HEK293 (cell line): ENCODE measurements around the gene NRGN.

Experiments
- CTCF ChIA-PET: fragments of 350-600 bp; formaldehyde crosslinking; extraction: SDS; loops from one replicate; lab custom pipeline; 2021; ENCODE audit warnings: antibody characterized with exemption; lab: Yijun Ruan, JAX
- POLR2A ChIA-PET: fragments of 300-600 bp; formaldehyde crosslinking; extraction: SDS; loops from one replicate; lab custom pipeline; 2020; ENCODE audit warnings: antibody characterized with exemption, inconsistent platforms; lab: Yijun Ruan, JAX
- H3K27ac ChIP-seq: fragments of 200-500 bp; sonication (Bioruptor generic); 2 replicates; pipeline ENCODE4 v1.5.1; 2014; ENCODE audit warnings: low read depth, low read length, control low read depth, inconsistent platforms; ENCODE audit errors: extremely low read depth
- H3K36me3 ChIP-seq, 2 experiments: fragments of 200-500 bp in 1 of 2; sonication (Bioruptor generic) in 1 of 2; 1 replicate in 1 of 2; 2 replicates in 1 of 2; pipeline ENCODE4 v1.5.1; 2014 to 2017; ENCODE audit warnings: inconsistent platforms in 2 of 2, low read length in 2 of 2; ENCODE audit not compliant: control insufficient read depth in 2 of 2, insufficient read depth in 1 of 2
- H3K4me1 ChIP-seq: fragments of 200-500 bp; sonication (Bioruptor generic); 2 replicates; pipeline ENCODE4 v1.5.1; 2014; ENCODE audit warnings: mild to moderate bottlenecking, low read length, inconsistent platforms; ENCODE audit not compliant: control insufficient read depth, insufficient read depth
- H3K4me3 ChIP-seq: 2 replicates; pipeline ENCODE4 v1.5.1; 2011; ENCODE audit warnings: low read depth, mild to moderate bottlenecking, control low read depth, low read length, moderate library complexity
- H3K9me3 ChIP-seq: fragments of 200-500 bp; sonication (Bioruptor generic); 2 replicates; pipeline ENCODE4 v1.5.1; 2014; ENCODE audit warnings: low read depth, low read length, inconsistent platforms; ENCODE audit not compliant: control insufficient read depth, insufficient read depth
- BCL11A ChIP-seq: fragments of 450-650 bp; formaldehyde crosslinking; IDR thresholded peaks from 2 replicates; pipeline ENCODE4 v1.5.1; 2016; ENCODE audit warnings: low read depth, missing biosample characterization, missing genetic modification characterization
- GLI2 ChIP-seq: fragments of 450-650 bp; formaldehyde crosslinking; IDR thresholded peaks from 2 replicates; pipeline ENCODE4; 2017; ENCODE audit warnings: missing biosample characterization, missing genetic modification characterization, low read depth, borderline replicate concordance
- GLI4 ChIP-seq: fragments of 450-650 bp; formaldehyde crosslinking; IDR thresholded peaks from 2 replicates; pipeline ENCODE4 v1.5.1; 2016; ENCODE audit warnings: missing biosample characterization, missing genetic modification characterization
- GLIS2 ChIP-seq: fragments of 450-650 bp; formaldehyde crosslinking; IDR thresholded peaks from 2 replicates; pipeline ENCODE4 v1.5.1; 2016; ENCODE audit warnings: missing biosample characterization, missing genetic modification characterization
- KLF7 ChIP-seq: fragments of 450-650 bp; formaldehyde crosslinking; IDR thresholded peaks from 2 replicates; pipeline ENCODE4 v1.5.1; 2016; ENCODE audit warnings: missing biosample characterization, missing genetic modification characterization, borderline replicate concordance
- PATZ1 ChIP-seq: fragments of 450-650 bp; formaldehyde crosslinking; IDR thresholded peaks from 2 replicates; pipeline ENCODE4 v1.5.1; 2016; ENCODE audit warnings: missing biosample characterization, missing genetic modification characterization
- SCRT1 ChIP-seq: fragments of 450-650 bp; formaldehyde crosslinking; IDR thresholded peaks from 2 replicates; pipeline ENCODE4 v1.5.1; 2016; ENCODE audit warnings: missing biosample characterization, missing genetic modification characterization, borderline replicate concordance
- ZBTB20 ChIP-seq: fragments of 450-650 bp; formaldehyde crosslinking; IDR thresholded peaks from 2 replicates; pipeline ENCODE4 v1.5.1; 2016; ENCODE audit warnings: missing biosample characterization, missing genetic modification characterization
- ZFP41 ChIP-seq: fragments of 450-650 bp; formaldehyde crosslinking; IDR thresholded peaks from 2 replicates; pipeline ENCODE4 v1.5.1; 2016; ENCODE audit warnings: missing biosample characterization, missing genetic modification characterization, borderline replicate concordance
- ZFP69B ChIP-seq: fragments of 450-650 bp; formaldehyde crosslinking; IDR thresholded peaks from 2 replicates; pipeline ENCODE4 v1.5.1; 2016; ENCODE audit warnings: missing biosample characterization, missing genetic modification characterization
- ZNF175 ChIP-seq: fragments of 450-650 bp; formaldehyde crosslinking; IDR thresholded peaks from 2 replicates; pipeline ENCODE4 v1.5.1; 2016; ENCODE audit warnings: missing biosample characterization, missing genetic modification characterization
- ZNF214 ChIP-seq: fragments of 450-650 bp; formaldehyde crosslinking; IDR thresholded peaks from 2 replicates; pipeline ENCODE4 v1.5.1; 2017; ENCODE audit warnings: missing biosample characterization, mild to moderate bottlenecking, missing genetic modification characterization, borderline replicate concordance
- ZNF23 ChIP-seq: fragments of 450-650 bp; formaldehyde crosslinking; IDR thresholded peaks from 2 replicates; pipeline ENCODE4 v1.5.1; 2016; ENCODE audit warnings: missing biosample characterization, missing genetic modification characterization, borderline replicate concordance
- ZNF335 ChIP-seq: fragments of 450-650 bp; formaldehyde crosslinking; conservative IDR thresholded peaks from 2 replicates; pipeline ENCODE4 v1.5.1; 2016; ENCODE audit warnings: missing biosample characterization, missing genetic modification characterization
- ZNF341 ChIP-seq: fragments of 450-650 bp; formaldehyde crosslinking; IDR thresholded peaks from 2 replicates; pipeline ENCODE4; 2016; ENCODE audit warnings: low read depth, missing biosample characterization, missing genetic modification characterization
- ZNF350 ChIP-seq: fragments of 450-650 bp; formaldehyde crosslinking; IDR thresholded peaks from 2 replicates; pipeline ENCODE4 v1.5.0; 2017; ENCODE audit warnings: missing biosample characterization, mild to moderate bottlenecking, missing genetic modification characterization
- ZNF473 ChIP-seq: fragments of 450-650 bp; formaldehyde crosslinking; IDR thresholded peaks from 2 replicates; pipeline ENCODE4 v1.5.1; 2017; ENCODE audit warnings: missing biosample characterization, missing genetic modification characterization
- ZNF48 ChIP-seq: fragments of 450-650 bp; formaldehyde crosslinking; IDR thresholded peaks from 2 replicates; pipeline ENCODE4 v1.5.1; 2016; ENCODE audit warnings: missing biosample characterization, missing genetic modification characterization
- ZNF544 ChIP-seq: fragments of 450-650 bp; formaldehyde crosslinking; IDR thresholded peaks from 2 replicates; pipeline ENCODE4 v1.5.0; 2017; ENCODE audit warnings: missing biosample characterization, missing genetic modification characterization
- ZNF561 ChIP-seq: fragments of 450-650 bp; IDR thresholded peaks from 2 replicates; pipeline ENCODE4 v1.5.1; 2018; ENCODE audit warnings: missing biosample characterization, missing genetic modification characterization, borderline replicate concordance
- ZNF610 ChIP-seq: fragments of 450-650 bp; formaldehyde crosslinking; IDR thresholded peaks from 2 replicates; pipeline ENCODE4 v1.5.1; 2016; ENCODE audit warnings: missing biosample characterization, missing genetic modification characterization, borderline replicate concordance
- ZNF629 ChIP-seq: fragments of 450-650 bp; formaldehyde crosslinking; IDR thresholded peaks from 2 replicates; pipeline ENCODE4 v1.5.1; 2017; ENCODE audit warnings: missing biosample characterization, missing genetic modification characterization
- ZNF654 ChIP-seq: fragments of 450-650 bp; formaldehyde crosslinking; IDR thresholded peaks from 2 replicates; pipeline ENCODE4 v1.5.1; 2016; ENCODE audit warnings: low read depth, missing biosample characterization, missing genetic modification characterization
- ZNF660 ChIP-seq: fragments of 450-650 bp; IDR thresholded peaks from 2 replicates; pipeline ENCODE4 v1.5.1; 2018; ENCODE audit warnings: missing biosample characterization, mild to moderate bottlenecking, missing genetic modification characterization
- ZNF776 ChIP-seq: fragments of 450-650 bp; formaldehyde crosslinking; IDR thresholded peaks from 2 replicates; pipeline ENCODE4 v1.5.0; 2017; ENCODE audit warnings: missing biosample characterization, missing genetic modification characterization, borderline replicate concordance
- ZNF777 ChIP-seq: fragments of 450-650 bp; formaldehyde crosslinking; IDR thresholded peaks from 2 replicates; pipeline ENCODE4 v1.5.1; 2017; ENCODE audit warnings: missing biosample characterization, missing genetic modification characterization, borderline replicate concordance
- ZXDB ChIP-seq: fragments of 450-650 bp; formaldehyde crosslinking; IDR thresholded peaks from 2 replicates; pipeline ENCODE4 v1.5.1; 2016; ENCODE audit warnings: missing biosample characterization, missing genetic modification characterization
- TF ChIP-seq, protein P1 (sequence below): fragments of 450-650 bp; formaldehyde crosslinking; IDR thresholded peaks from 2 replicates; pipeline ENCODE4 v1.5.1; 2016; ENCODE audit warnings: missing biosample characterization, missing genetic modification characterization
- TF ChIP-seq, protein P2 (sequence below): fragments of 450-650 bp; IDR thresholded peaks from 2 replicates; pipeline ENCODE4 v1.5.1; 2018; ENCODE audit warnings: missing biosample characterization, missing genetic modification characterization
- TF ChIP-seq, protein P3 (sequence below): fragments of 450-650 bp; formaldehyde crosslinking; IDR thresholded peaks from 2 replicates; pipeline ENCODE4 v1.5.1; 2016; ENCODE audit warnings: missing biosample characterization, missing genetic modification characterization

Gene NRGN

GRCh38 chr11:124740277-124740882, 638 bp downstream of the NRGN start:
- Histone ChIP-seq H3K27ac (no peak overlapping the region), H3K9me3 (no peaks in the 10 kb centered on the region), H3K36me3 (no peaks in the 10 kb centered on the region), H3K4me1 (no peaks in the 10 kb centered on the region; the same call in 1 of the 2 replicates), H3K4me3 (peak overlapping the region; percentile 59)
- CTCF ChIA-PET = interaction anchor here (0.5 to 1.4 kb wide), 10 partner anchors 8 to 1059 kb away, joined by 3 to 4 read pairs (median 3); no protein-coding TSS in a partner anchor
- POLR2A ChIA-PET = interaction anchor here (0.8 to 1.4 kb wide), 8 partner anchors 12 to 118 kb away, joined by 3 to 9 read pairs (median 4); partner anchors contain the start of genes MSANTD2, SIAE, SPA17 and TBRG1
- TF ChIP-seq KLF7 (no peak), PATZ1 (tag by site-specific recombination) (peak; percentile 28), ZNF544 (tag by site-specific recombination) (no peak), ZNF214 (no peak), ZNF776 (tag by site-specific recombination) (no peak), ZXDB (tag by site-specific recombination) (no peak), ZNF23 (no peak), ZNF777 (no peak), ZNF473 (no peak), ZBTB20 (tag by site-specific recombination) (no peak), ZNF48 (no peak), ZNF175 (no peak), GLI2 (tag by site-specific recombination) (no peak), ZNF629 (tag by site-specific recombination) (no peak), ZNF350 (tag by site-specific recombination) (no peak), GLIS2 (0 out of 2 replicates have a peak, but pooled peaks have one; percentile 50), ZNF561 (tag by site-specific recombination) (no peak), SCRT1 (no peak), ZFP41 (tag by site-specific recombination) (no peak), ZNF654 (no peak), ZNF335 (tag by site-specific recombination) (peak; percentile 89), BCL11A (tag by site-specific recombination) (no peak), ZFP69B (tag by site-specific recombination) (no peak), ZNF660 (tag by site-specific recombination) (no peak), GLI4 (no peak), ZNF341 (tag by site-specific recombination) (peak; percentile 28; the same call in 1 of the 2 replicates), ZNF610 (tag by site-specific recombination) (no peak)
- TF ChIP-seq, protein P1, sequence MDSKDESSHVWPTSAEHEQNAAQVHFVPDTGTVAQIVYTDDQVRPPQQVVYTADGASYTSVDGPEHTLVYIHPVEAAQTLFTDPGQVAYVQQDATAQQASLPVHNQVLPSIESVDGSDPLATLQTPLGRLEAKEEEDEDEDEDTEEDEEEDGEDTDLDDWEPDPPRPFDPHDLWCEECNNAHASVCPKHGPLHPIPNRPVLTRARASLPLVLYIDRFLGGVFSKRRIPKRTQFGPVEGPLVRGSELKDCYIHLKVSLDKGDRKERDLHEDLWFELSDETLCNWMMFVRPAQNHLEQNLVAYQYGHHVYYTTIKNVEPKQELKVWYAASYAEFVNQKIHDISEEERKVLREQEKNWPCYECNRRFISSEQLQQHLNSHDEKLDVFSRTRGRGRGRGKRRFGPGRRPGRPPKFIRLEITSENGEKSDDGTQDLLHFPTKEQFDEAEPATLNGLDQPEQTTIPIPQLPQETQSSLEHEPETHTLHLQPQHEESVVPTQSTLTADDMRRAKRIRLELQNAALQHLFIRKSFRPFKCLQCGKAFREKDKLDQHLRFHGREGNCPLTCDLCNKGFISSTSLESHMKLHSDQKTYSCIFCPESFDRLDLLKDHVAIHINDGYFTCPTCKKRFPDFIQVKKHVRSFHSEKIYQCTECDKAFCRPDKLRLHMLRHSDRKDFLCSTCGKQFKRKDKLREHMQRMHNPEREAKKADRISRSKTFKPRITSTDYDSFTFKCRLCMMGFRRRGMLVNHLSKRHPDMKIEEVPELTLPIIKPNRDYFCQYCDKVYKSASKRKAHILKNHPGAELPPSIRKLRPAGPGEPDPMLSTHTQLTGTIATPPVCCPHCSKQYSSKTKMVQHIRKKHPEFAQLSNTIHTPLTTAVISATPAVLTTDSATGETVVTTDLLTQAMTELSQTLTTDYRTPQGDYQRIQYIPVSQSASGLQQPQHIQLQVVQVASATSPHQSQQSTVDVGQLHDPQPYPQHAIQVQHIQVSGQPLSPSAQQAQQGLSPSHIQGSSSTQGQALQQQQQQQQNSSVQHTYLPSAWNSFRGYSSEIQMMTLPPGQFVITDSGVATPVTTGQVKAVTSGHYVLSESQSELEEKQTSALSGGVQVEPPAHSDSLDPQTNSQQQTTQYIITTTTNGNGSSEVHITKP = no peak
- TF ChIP-seq, protein P2, sequence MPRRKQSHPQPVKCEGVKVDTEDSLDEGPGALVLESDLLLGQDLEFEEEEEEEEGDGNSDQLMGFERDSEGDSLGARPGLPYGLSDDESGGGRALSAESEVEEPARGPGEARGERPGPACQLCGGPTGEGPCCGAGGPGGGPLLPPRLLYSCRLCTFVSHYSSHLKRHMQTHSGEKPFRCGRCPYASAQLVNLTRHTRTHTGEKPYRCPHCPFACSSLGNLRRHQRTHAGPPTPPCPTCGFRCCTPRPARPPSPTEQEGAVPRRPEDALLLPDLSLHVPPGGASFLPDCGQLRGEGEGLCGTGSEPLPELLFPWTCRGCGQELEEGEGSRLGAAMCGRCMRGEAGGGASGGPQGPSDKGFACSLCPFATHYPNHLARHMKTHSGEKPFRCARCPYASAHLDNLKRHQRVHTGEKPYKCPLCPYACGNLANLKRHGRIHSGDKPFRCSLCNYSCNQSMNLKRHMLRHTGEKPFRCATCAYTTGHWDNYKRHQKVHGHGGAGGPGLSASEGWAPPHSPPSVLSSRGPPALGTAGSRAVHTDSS (tag by site-specific recombination) = no peak
- TF ChIP-seq, protein P3, sequence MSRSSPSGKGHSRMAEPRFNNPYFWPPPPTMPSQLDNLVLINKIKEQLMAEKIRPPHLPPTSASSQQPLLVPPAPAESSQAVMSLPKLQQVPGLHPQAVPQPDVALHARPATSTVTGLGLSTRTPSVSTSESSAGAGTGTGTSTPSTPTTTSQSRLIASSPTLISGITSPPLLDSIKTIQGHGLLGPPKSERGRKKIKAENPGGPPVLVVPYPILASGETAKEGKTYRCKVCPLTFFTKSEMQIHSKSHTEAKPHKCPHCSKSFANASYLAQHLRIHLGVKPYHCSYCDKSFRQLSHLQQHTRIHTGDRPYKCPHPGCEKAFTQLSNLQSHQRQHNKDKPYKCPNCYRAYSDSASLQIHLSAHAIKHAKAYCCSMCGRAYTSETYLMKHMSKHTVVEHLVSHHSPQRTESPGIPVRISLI (tag by site-specific recombination) = no peak
